Measurements from ENCODE around the gene HOXA11. TPM values are rescaled to one million over a fixed set of nuclear protein-coding genes. Genes with fewer than 3 reads are reported as not detected.

Gene HOXA11
- total RNA-seq, 1 donor from 2014 or later = not detected

DNA sequence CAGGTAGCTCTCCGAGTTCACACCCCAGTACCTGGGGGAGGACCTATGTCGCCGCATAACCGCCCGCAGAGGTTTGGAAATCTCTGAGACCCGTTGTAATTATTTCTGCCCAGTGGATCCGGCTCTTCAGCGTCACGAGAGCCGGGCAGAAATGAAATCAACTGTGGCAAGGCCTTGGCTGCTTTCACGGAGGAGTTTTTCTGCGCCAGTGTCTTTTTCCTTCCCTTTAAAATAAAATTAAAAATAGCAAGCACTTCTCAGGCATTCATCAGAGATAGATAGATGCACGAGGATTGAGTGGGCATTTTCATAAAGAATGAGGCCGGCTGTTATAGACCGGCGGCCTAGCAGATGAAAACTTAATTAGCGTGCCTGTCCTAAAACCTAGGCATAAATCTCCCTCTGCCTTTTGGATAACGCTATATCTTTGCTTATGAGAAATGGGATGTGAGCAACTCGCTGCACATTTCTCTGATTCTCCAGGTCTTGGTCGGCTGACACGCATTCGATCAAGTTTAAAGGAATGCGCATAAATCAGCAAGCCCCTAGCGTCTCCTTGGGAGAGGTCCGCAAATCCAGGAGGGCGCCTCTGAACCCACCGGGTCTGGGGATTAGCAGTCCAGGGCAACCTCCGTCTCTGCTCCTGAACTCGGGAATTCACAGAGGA lies 8.4 kb upstream of the HOXA11 start:
- Mint-ChIP-seq H3K36me3 (ENCODE audit: low read depth) (peaks cover 5% of the 10 kb centered on the region), H3K4me1 (ENCODE audit: low read depth) (peaks cover 16% of the 10 kb centered on the region), H3K27ac (ENCODE audit: unreplicated experiment) (no peak overlapping the region), H3K27me3 (ENCODE audit: low read depth) (peaks cover 82% of the 10 kb centered on the region), H3K9me3 (ENCODE audit: low read depth) (no peaks in the 10 kb centered on the region), H3K4me3 (ENCODE audit: unreplicated experiment) (no peak overlapping the region)
- TF ChIP-seq, protein P1, sequence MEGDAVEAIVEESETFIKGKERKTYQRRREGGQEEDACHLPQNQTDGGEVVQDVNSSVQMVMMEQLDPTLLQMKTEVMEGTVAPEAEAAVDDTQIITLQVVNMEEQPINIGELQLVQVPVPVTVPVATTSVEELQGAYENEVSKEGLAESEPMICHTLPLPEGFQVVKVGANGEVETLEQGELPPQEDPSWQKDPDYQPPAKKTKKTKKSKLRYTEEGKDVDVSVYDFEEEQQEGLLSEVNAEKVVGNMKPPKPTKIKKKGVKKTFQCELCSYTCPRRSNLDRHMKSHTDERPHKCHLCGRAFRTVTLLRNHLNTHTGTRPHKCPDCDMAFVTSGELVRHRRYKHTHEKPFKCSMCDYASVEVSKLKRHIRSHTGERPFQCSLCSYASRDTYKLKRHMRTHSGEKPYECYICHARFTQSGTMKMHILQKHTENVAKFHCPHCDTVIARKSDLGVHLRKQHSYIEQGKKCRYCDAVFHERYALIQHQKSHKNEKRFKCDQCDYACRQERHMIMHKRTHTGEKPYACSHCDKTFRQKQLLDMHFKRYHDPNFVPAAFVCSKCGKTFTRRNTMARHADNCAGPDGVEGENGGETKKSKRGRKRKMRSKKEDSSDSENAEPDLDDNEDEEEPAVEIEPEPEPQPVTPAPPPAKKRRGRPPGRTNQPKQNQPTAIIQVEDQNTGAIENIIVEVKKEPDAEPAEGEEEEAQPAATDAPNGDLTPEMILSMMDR (IDR thresholded peaks at IDR 0.05) = no peak
- DNase-seq (ENCODE audit: low spot score) = no peak

DNA sequence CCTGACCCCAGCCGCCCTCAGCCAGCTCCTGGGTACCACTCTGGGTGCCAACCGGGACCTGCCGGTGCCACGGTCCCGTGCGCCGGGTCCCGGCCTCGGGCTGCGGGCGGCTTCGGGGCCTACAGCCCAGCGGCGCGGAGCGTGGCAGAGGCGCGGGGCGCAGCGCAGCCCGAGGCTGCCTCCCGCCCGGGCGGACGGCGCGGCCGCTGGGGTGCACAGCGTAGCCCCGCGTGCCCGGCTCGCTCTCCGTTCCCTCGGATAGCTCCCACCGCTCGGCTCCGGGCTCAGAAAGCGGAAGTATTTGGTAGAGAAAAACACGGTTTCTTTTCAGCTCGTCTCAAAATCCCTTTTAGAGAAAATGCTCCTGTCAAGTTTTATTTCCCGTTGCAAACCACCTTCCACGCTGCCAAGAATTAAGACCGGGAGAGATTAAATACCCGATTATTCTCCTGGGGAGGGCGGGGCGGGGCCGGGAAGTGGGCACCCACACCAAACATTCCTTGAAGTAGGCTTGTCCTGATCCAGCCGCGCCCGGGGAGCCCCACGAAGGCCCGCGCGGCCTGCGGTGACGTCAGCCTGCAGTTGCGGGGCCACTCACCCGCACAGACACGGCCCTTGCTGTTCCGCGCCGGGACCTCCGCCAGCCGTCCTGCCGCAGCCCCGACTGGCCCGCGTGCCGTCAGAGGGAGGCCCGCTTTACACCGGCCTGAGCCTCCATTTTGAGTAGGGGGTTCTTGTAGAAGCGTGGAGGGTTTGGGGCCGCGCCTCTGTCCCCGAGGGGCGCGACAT lies 7.7 kb upstream of the HOXA11 start:
- no peak overlapping the region for H3K27ac Mint-ChIP-seq (ENCODE audit: unreplicated experiment)
- peaks cover 4% of the 10 kb centered on the region for H3K36me3 Mint-ChIP-seq (ENCODE audit: low read depth)
- peaks cover 23% of the 10 kb centered on the region for H3K4me1 Mint-ChIP-seq (ENCODE audit: low read depth)
- H3K9me3 Mint-ChIP-seq (ENCODE audit: low read depth) = no peaks in the 10 kb centered on the region
- no peak for DNase-seq (ENCODE audit: low spot score)
- peak overlapping the region; percentile 57 for H3K4me3 Mint-ChIP-seq (ENCODE audit: unreplicated experiment)
- TF ChIP-seq, protein P1 (IDR thresholded peaks at IDR 0.05) = no peak
- H3K27me3 Mint-ChIP-seq (ENCODE audit: low read depth) = peaks cover 82% of the 10 kb centered on the region

DNA sequence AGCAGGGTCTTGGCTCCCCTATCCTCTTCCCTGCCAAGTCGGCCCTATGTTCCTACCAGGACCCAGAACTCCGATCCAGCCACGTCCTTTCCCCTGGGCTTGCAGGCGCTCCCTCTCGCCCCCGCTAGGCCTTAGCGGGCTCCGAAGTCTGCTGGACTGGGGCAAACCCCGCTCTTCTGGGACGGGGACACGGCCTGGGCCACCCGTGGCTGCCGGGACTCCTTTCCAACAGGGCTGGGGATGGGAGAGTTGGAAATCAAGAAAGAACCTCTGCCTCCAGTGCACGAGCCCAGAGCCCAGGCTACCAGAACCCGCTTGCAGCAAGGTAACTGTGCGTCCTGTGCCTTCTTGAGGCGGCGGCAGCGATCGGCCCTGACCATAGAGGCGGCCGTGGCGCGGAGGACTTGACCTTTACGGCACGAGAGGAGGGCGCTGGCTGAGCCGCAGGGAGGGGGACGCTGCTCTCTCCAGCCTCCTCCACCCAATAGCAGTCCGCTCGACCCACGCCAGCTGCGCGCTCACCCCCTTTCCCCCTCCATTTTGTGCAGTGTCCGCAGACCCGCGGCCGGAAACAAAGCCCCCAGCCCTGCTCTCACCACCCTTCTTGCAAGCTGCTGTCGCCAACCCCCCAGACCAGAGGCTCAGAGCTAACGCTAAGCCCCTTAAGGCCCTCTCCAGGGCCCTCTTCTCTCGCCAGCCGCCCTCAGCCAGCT lies 7.0 kb upstream of the HOXA11 start:
- Mint-ChIP-seq H3K4me1 (ENCODE audit: low read depth) (peaks cover 24% of the 10 kb centered on the region), H3K36me3 (ENCODE audit: low read depth) (peaks cover 4% of the 10 kb centered on the region), H3K9me3 (ENCODE audit: low read depth) (no peaks in the 10 kb centered on the region), H3K4me3 (ENCODE audit: unreplicated experiment) (peak overlapping the region; percentile 47), H3K27me3 (ENCODE audit: low read depth) (peaks cover 81% of the 10 kb centered on the region), H3K27ac (ENCODE audit: unreplicated experiment) (no peak overlapping the region)
- TF ChIP-seq, protein P1 (IDR thresholded peaks at IDR 0.05) = no peak
- no peak for DNase-seq (ENCODE audit: low spot score)

DNA sequence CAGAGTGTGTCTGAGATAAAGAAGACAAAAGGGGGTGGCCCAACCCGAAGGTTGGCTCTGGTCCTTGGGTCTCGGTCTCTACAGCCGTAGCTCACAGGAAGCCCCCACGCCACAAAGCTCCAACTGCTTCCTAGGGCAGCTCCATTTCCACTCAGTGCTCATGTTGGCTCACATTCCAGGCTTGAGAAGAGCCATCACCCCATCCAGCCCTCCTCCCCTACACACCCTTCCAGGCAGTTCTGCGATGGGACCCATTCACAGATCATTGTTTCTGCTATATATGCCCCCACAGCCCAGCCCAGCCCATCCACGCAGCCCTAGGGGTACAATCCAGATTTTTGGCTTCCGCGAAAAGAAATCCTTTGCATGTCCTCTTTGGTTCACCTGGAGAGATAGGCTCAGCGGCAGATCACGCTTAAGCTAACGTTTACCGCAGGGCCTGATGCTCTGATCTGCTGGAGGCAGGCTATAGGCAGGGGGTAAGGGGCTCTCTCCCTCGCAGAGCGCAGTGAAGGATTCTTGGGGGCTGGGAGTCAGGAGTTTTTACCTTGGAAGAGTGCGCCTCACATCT lies 6.2 kb upstream of the HOXA11 start:
- H3K4me3 Mint-ChIP-seq (ENCODE audit: unreplicated experiment) = no peak overlapping the region
- H3K36me3 Mint-ChIP-seq (ENCODE audit: low read depth) = peaks cover 4% of the 10 kb centered on the region
- H3K27me3 Mint-ChIP-seq (ENCODE audit: low read depth) = peaks cover 82% of the 10 kb centered on the region
- H3K27ac Mint-ChIP-seq (ENCODE audit: unreplicated experiment) = no peak overlapping the region
- TF ChIP-seq, protein P1 (IDR thresholded peaks at IDR 0.05) = no peak
- no peaks in the 10 kb centered on the region for H3K9me3 Mint-ChIP-seq (ENCODE audit: low read depth)
- peaks cover 24% of the 10 kb centered on the region for H3K4me1 Mint-ChIP-seq (ENCODE audit: low read depth)
- no peak for DNase-seq (ENCODE audit: low spot score)

Data from chondrocyte (in vitro differentiated cells).